H1 (cell line): ENCODE data around the gene SLC1A2. TPM values are rescaled to one million over a fixed set of nuclear protein-coding genes. Genes with fewer than 3 reads are reported as not detected.

Source experiments
- CTCF ChIA-PET: fragments of 300-600 bp; sonication (Branson Sonifier 250); formaldehyde crosslinking; loops from one replicate; lab custom pipeline; 2021; ENCODE audit not compliant: partially characterized antibody; lab: Charles Lee
- POLR2A ChIA-PET: fragments of 300-600 bp; sonication (Branson Sonifier 250); formaldehyde crosslinking; loops from one replicate; lab custom pipeline; 2021; ENCODE audit warnings: inconsistent platforms; ENCODE audit not compliant: partially characterized antibody; lab: Charles Lee
- DNase-seq, 2 experiments: peaks; one replicate each; pipeline versions ENCODE4 v3.0.0 to v3.0.0-alpha.2; 2010 to 2022; ENCODE audit warnings: low spot score in 2 of 2, low read depth in 1 of 2, mixed read lengths in 1 of 2
- FAIRE-seq: peaks from 2 replicates; lab custom pipeline; 2011; peaks lifted over from hg19 to GRCh38; lab: Jason Lieb, UNC
- H2AFZ ChIP-seq: 2 replicates; pipeline ENCODE4 v1.8.1; 2012; ENCODE audit warnings: low read length, inconsistent platforms
- H2AK5ac ChIP-seq: 2 replicates; pipeline ENCODE4 v1.6.1; 2013; ENCODE audit warnings: low read depth, low read length
- H2BK120ac ChIP-seq: replicated peaks from 2 replicates; pipeline ENCODE3; 2013; ENCODE audit warnings: low read depth, low read length, inconsistent platforms
- H2BK12ac ChIP-seq: 2 replicates; pipeline ENCODE4 v1.6.1; 2013; ENCODE audit warnings: low read depth, low read length
- H2BK15ac ChIP-seq: 2 replicates; pipeline ENCODE4 v1.6.1; 2013; ENCODE audit warnings: low read length
- H2BK20ac ChIP-seq: 2 replicates; pipeline ENCODE4 v1.6.1; 2013; ENCODE audit warnings: low read length
- H2BK5ac ChIP-seq: 2 replicates; pipeline ENCODE4 v1.6.1; 2013; ENCODE audit warnings: low read depth, low read length
- H3K14ac ChIP-seq: 2 replicates; pipeline ENCODE4 v1.6.1; 2013; ENCODE audit warnings: inconsistent platforms; ENCODE audit not compliant: insufficient read length
- H3K18ac ChIP-seq: 2 replicates; pipeline ENCODE4 v1.6.1; 2013; ENCODE audit warnings: low read length; ENCODE audit errors: extremely low read depth
- H3K23ac ChIP-seq: 2 replicates; pipeline ENCODE4 v1.6.1; 2013; ENCODE audit warnings: inconsistent platforms; ENCODE audit not compliant: insufficient read length
- H3K23me2 ChIP-seq: 2 replicates; pipeline ENCODE4 v1.6.1; 2013; ENCODE audit warnings: low read depth, low read length
- H3K27ac ChIP-seq: 2 replicates; pipeline ENCODE4 v1.6.1; 2011; ENCODE audit warnings: low read depth, low read length, inconsistent platforms
- H3K27me3 ChIP-seq, 4 experiments: replicated peaks in 1 of 4; 1 replicate in 1 of 4; 2 replicates in 3 of 4; pipeline versions ENCODE4 v1.6.1 to v1.8.1; 2011 to 2013; ENCODE audit warnings: low read length in 3 of 4, mild to moderate bottlenecking in 3 of 4, inconsistent platforms in 2 of 4, mixed read lengths in 2 of 4, moderate library complexity in 1 of 4; ENCODE audit not compliant: control insufficient read depth in 3 of 4, insufficient read depth in 3 of 4; ENCODE audit errors: extremely low read depth in 1 of 4
- H3K36me3 ChIP-seq, 4 experiments: 2 replicates each; pipeline versions ENCODE4 v1.6.1 to v1.8.1; 2011 to 2013; ENCODE audit warnings: mild to moderate bottlenecking in 4 of 4, low read length in 3 of 4, moderate library complexity in 2 of 4, control low read depth in 1 of 4, inconsistent platforms in 1 of 4; ENCODE audit not compliant: insufficient read depth in 4 of 4, control insufficient read depth in 2 of 4
- H3K4ac ChIP-seq: replicated peaks from 2 replicates; pipeline ENCODE3; 2013; ENCODE audit warnings: low read length, low read depth, mixed read lengths, inconsistent platforms; ENCODE audit not compliant: insufficient read length
- H3K4me1 ChIP-seq, 4 experiments: replicated peaks in 1 of 4; 1 replicate in 1 of 4; 2 replicates in 3 of 4; pipeline versions ENCODE4 v1.6.1 to v1.8.1; 2011 to 2013; ENCODE audit warnings: low read length in 3 of 4, inconsistent platforms in 2 of 4, mixed read lengths in 1 of 4; ENCODE audit not compliant: insufficient read depth in 4 of 4, control insufficient read depth in 3 of 4
- H3K4me2 ChIP-seq, 2 experiments: 2 replicates each; pipeline versions ENCODE4 v1.6.1 to v1.8.1; 2011 to 2013; ENCODE audit warnings: low read depth in 2 of 2, low read length in 2 of 2, control low read depth in 1 of 2, inconsistent platforms in 1 of 2, mild to moderate bottlenecking in 1 of 2; ENCODE audit not compliant: insufficient read depth in 1 of 2
- H3K4me3 ChIP-seq, 4 experiments: fragments of 200-600, 300-600 bp in 1 of 4; sonication (generic), shearing (Covaris generic), sonication (Bioruptor Twin) in 1 of 4; 2 replicates each; pipeline versions ENCODE4 v1.5.1 to v1.8.1; 2011 to 2016; ENCODE audit warnings: low read length in 4 of 4, low read depth in 3 of 4, control low read depth in 2 of 4, inconsistent platforms in 2 of 4, mild to moderate bottlenecking in 2 of 4, mixed read lengths in 1 of 4, moderate library complexity in 1 of 4; ENCODE audit not compliant: insufficient read depth in 2 of 4; ENCODE audit errors: extremely low read depth in 1 of 4
- H3K56ac ChIP-seq: replicated peaks from 2 replicates; pipeline ENCODE3; 2013; ENCODE audit warnings: low read depth, mild to moderate bottlenecking, mixed read lengths, low read length, inconsistent platforms; ENCODE audit not compliant: insufficient read length
- H3K79me1 ChIP-seq: 2 replicates; pipeline ENCODE4 v1.6.1; 2013; ENCODE audit warnings: low read depth, low read length, control low read depth
- H3K79me2 ChIP-seq, 2 experiments: 2 replicates each; pipeline versions ENCODE4 v1.6.1 to v1.8.1; 2012 to 2013; ENCODE audit warnings: low read length in 2 of 2, mild to moderate bottlenecking in 2 of 2, inconsistent platforms in 1 of 2; ENCODE audit not compliant: insufficient read depth in 2 of 2, control insufficient read depth in 1 of 2
- H3K9ac ChIP-seq, 4 experiments: replicated peaks in 1 of 4; 1 replicate in 1 of 4; 2 replicates in 3 of 4; pipeline versions ENCODE4 v1.6.1 to v1.8.1; 2011 to 2013; ENCODE audit warnings: low read depth in 3 of 4, low read length in 3 of 4, control low read depth in 2 of 4, mild to moderate bottlenecking in 2 of 4, moderate library complexity in 2 of 4, inconsistent platforms in 1 of 4; ENCODE audit errors: extremely low read depth in 1 of 4
- H3K9me3 ChIP-seq, 2 experiments: 2 replicates each; pipeline versions ENCODE4 v1.6.1 to v1.8.1; 2012 to 2013; ENCODE audit warnings: mild to moderate bottlenecking in 2 of 2, moderate library complexity in 2 of 2, control low read depth in 1 of 2, inconsistent platforms in 1 of 2, low read depth in 1 of 2, low read length in 1 of 2, mixed read lengths in 1 of 2; ENCODE audit not compliant: insufficient read depth in 2 of 2
- H4K20me1 ChIP-seq, 2 experiments: replicated peaks in 1 of 2; 2 replicates each; pipeline versions ENCODE3 to v1.8.1; 2011 to 2013; ENCODE audit warnings: inconsistent platforms in 2 of 2, low read length in 2 of 2, mild to moderate bottlenecking in 1 of 2; ENCODE audit not compliant: insufficient read depth in 2 of 2, control insufficient read depth in 1 of 2
- H4K5ac ChIP-seq: 2 replicates; pipeline ENCODE4 v1.6.1; 2013; ENCODE audit warnings: low read length, low read depth, mixed read lengths, inconsistent platforms; ENCODE audit not compliant: insufficient read length
- H4K8ac ChIP-seq: 2 replicates; pipeline ENCODE4 v1.8.0; 2013; ENCODE audit warnings: mild to moderate bottlenecking, moderate library complexity, low read length, inconsistent platforms; ENCODE audit not compliant: insufficient read depth; ENCODE audit errors: extremely low read depth
- H4K91ac ChIP-seq: replicated peaks from 2 replicates; pipeline ENCODE3; 2013; ENCODE audit warnings: low read length, mixed read lengths, inconsistent platforms; ENCODE audit not compliant: insufficient read length
- ATF3 ChIP-seq: IDR thresholded peaks from 2 replicates; pipeline ENCODE4 v1.6.1; 2011; ENCODE audit warnings: low read depth, mild to moderate bottlenecking, low read length; ENCODE audit not compliant: insufficient read depth
- CBX5 ChIP-seq: fragments of 300-800, 300-1000 bp; sonication (generic); IDR thresholded peaks from 2 replicates; pipeline ENCODE4 v1.7.1; 2016; ENCODE audit warnings: antibody characterized with exemption, low read length, low read depth
- CTBP2 ChIP-seq: IDR thresholded peaks from 2 replicates; pipeline ENCODE4 v1.7.0; 2011; ENCODE audit warnings: borderline replicate concordance, mild to moderate bottlenecking, moderate library complexity, mixed read lengths, low read length; ENCODE audit not compliant: insufficient read depth, insufficient read length
- FOSL1 ChIP-seq: IDR thresholded peaks from 2 replicates; pipeline ENCODE4 v1.6.1; 2011; ENCODE audit warnings: mild to moderate bottlenecking, low read depth, low read length, moderate library complexity; ENCODE audit not compliant: insufficient read depth
- GABPA ChIP-seq: IDR thresholded peaks from 2 replicates; pipeline ENCODE4 v1.6.1; 2011; ENCODE audit warnings: mild to moderate bottlenecking, low read length, moderate library complexity, borderline replicate concordance; ENCODE audit not compliant: insufficient read depth
- HDAC2 ChIP-seq, 2 experiments: fragments of 300-600 bp in 1 of 2; sonication (generic) in 1 of 2; IDR thresholded peaks; 2 replicates each; pipeline ENCODE4 v1.6.1; 2011 to 2012; ENCODE audit warnings: low read depth in 2 of 2, low read length in 2 of 2, mild to moderate bottlenecking in 2 of 2, moderate library complexity in 2 of 2, borderline replicate concordance in 1 of 2, inconsistent platforms in 1 of 2
- HDAC6 ChIP-seq: IDR thresholded peaks from one replicate; pipeline ENCODE4 v1.7.1; 2012; ENCODE audit warnings: low read depth, mild to moderate bottlenecking, inconsistent platforms, low read length, moderate library complexity
- JUN ChIP-seq: IDR thresholded peaks from 2 replicates; pipeline ENCODE4 v1.6.1; 2011; ENCODE audit warnings: low read depth, mild to moderate bottlenecking, improper control_type of control experiment, low read length
- MAX ChIP-seq: IDR thresholded peaks from 2 replicates; pipeline ENCODE4 v1.6.1; 2012; ENCODE audit warnings: inconsistent platforms
- NRF1 ChIP-seq: IDR thresholded peaks from 2 replicates; pipeline ENCODE4 v1.6.1; 2011; ENCODE audit warnings: mild to moderate bottlenecking, low read depth, low read length, improper control_type of control experiment
- POLR2A ChIP-seq, 2 experiments: IDR thresholded peaks; 1 replicate in 1 of 2; 2 replicates in 1 of 2; pipeline ENCODE4 v1.6.1; 2011; ENCODE audit warnings: low read depth in 2 of 2, low read length in 2 of 2, mild to moderate bottlenecking in 2 of 2; ENCODE audit errors: control extremely low read depth in 1 of 2
- POLR2AphosphoS5 ChIP-seq: IDR thresholded peaks from 2 replicates; pipeline ENCODE4 v1.6.1; 2011; ENCODE audit warnings: low read depth, low read length
- SIRT6 ChIP-seq: IDR thresholded peaks from one replicate; pipeline ENCODE4 v1.7.1; 2012; ENCODE audit warnings: low read length, inconsistent platforms
- TCF12 ChIP-seq: IDR thresholded peaks from 2 replicates; pipeline ENCODE4 v1.6.1; 2011; ENCODE audit warnings: low read depth, mild to moderate bottlenecking, low read length
- WGBS, 2 experiments: shearing (Covaris generic) in 1 of 2; methylation state at CpG; one replicate each; pipeline versions ENCODE4 v1.1.6 to v1.1.7; 2013 to 2015; ENCODE audit warnings: low lambda C conversion rate in 2 of 2, mixed read lengths in 2 of 2, inconsistent platforms in 1 of 2, low coverage in 1 of 2, missing lambda C conversion rate in 1 of 2; ENCODE audit not compliant: insufficient replicate concordance in 2 of 2, insufficient coverage in 1 of 2, insufficient read length in 1 of 2; ENCODE audit errors: extremely low coverage in 1 of 2, missing lambda C conversion rate in 1 of 2; 5-methylcytosine and 5-hydroxymethylcytosine counted together
- polyA plus RNA-seq, 7 experiments: library from polyadenylated mRNA; depleted of rRNA in 3 of 7; stranded (reverse) in 5 of 7; unstranded in 2 of 7; fragments of >200 nt in 5 of 7; fragments of 200-250 nt in 2 of 7; gene quantifications; 1 replicate in 5 of 7; 2 replicates in 1 of 7; 4 replicates in 1 of 7; pipeline versions ENCODE4 v1.2.1 to v1.2.3, GENCODE V29; 2011 to 2013; ENCODE audit warnings: missing spikeins in 2 of 7, mixed read lengths in 2 of 7
- total RNA-seq: library from RNA; stranded (reverse); fragmentation: NEBNext Ultra II Directional; extraction: Animal tissue kit (Norgen Biotek cat#: 25700); gene quantifications from 2 replicates; pipeline ENCODE4 v1.2.1, GENCODE V29; 2021

The SLC1A2 gene
- total and polyA plus RNA-seq, 2 of the 8 experiments (the other 6 are each of a cell fraction or from before 2014, with no cell fraction given) = 0.57 to 1.2 TPM

GRCh38 chr11:35407041-35407440, 12.3 kb downstream of the SLC1A2 start:
- H3K36me3 ChIP-seq = no peaks in the 10 kb centered on the region
- ChIA-PET POLR2A (no interaction called here), CTCF (interaction anchor here (1.1 to 1.3 kb wide), 3 partner anchors 13 to 407 kb away, joined by 4 to 5 read pairs (median 4); no protein-coding TSS in a partner anchor)
- no peaks in the 10 kb centered on the region for H4K20me1 ChIP-seq
- FAIRE-seq = no peak
- H3K4me1 ChIP-seq = peaks cover 0 to 3% (median under 1%) of the 10 kb centered on the region in 4 experiments; a peak in 1 of 7 replicates
- WGBS, 2 experiments = 94% methylated on average over 1 of the region's 1 CpG; no CpG with 5 or more reads in 1 of the 2 experiments
- H2BK20ac ChIP-seq = no peak overlapping the region
- no peaks in the 10 kb centered on the region for H3K23me2 ChIP-seq
- no peak overlapping the region for H2BK5ac ChIP-seq
- H2BK15ac ChIP-seq = no peak overlapping the region
- H2AFZ ChIP-seq = no peak overlapping the region
- H4K91ac ChIP-seq = no peak overlapping the region
- no peak overlapping the region for H4K8ac ChIP-seq
- no peak overlapping the region for H4K5ac ChIP-seq
- no peak overlapping the region for H3K18ac ChIP-seq
- H3K79me1 ChIP-seq = no peaks in the 10 kb centered on the region
- no peaks in the 10 kb centered on the region for H3K79me2 ChIP-seq
- H2BK12ac ChIP-seq = no peak overlapping the region
- H3K14ac ChIP-seq = no peak overlapping the region
- no peak overlapping the region for H3K9ac ChIP-seq
- no peak for DNase-seq
- no peak overlapping the region for H3K4ac ChIP-seq
- no peak overlapping the region for H3K27ac ChIP-seq
- H2BK120ac ChIP-seq = no peak overlapping the region
- H3K9me3 ChIP-seq = no peaks in the 10 kb centered on the region
- H3K23ac ChIP-seq = no peak overlapping the region
- no peaks in the 10 kb centered on the region for H3K27me3 ChIP-seq
- H2AK5ac ChIP-seq = no peak overlapping the region
- no peak overlapping the region for H3K4me3 ChIP-seq
- no peak overlapping the region for H3K4me2 ChIP-seq
- H3K56ac ChIP-seq = no peak overlapping the region
- no peak for TF ChIP-seq SIRT6
- TF ChIP-seq HDAC6 = no peak
- no peak for TF ChIP-seq POLR2A (IDR thresholded peaks at IDR 0.05; ENCODE audit: control extremely low read depth in 1 of 2, low read depth in 2 of 2, low read length in 2 of 2)
- no peak for TF ChIP-seq CTBP2
- no peak for TF ChIP-seq GABPA
- TF ChIP-seq MAX = no peak
- TF ChIP-seq ATF3 = no peak
- no peak for TF ChIP-seq CBX5
- TF ChIP-seq TCF12 = no peak
- TF ChIP-seq HDAC2 (IDR thresholded peaks at IDR 0.05; ENCODE audit: borderline replicate concordance in 1 of 2, low read depth in 2 of 2, low read length in 2 of 2) = no peak
- no peak for TF ChIP-seq NRF1
- TF ChIP-seq POLR2AphosphoS5 = no peak
- no peak for TF ChIP-seq FOSL1
- TF ChIP-seq JUN = no peak
